Measurements from ENCODE around the gene BARX2. TPM values are rescaled to one million over a fixed set of nuclear protein-coding genes. Genes with fewer than 3 reads are reported as not detected.

Gene BARX2
- total RNA-seq, 4 donors from 2014 or later = 2.1 TPM; not detected in 3

DNA sequence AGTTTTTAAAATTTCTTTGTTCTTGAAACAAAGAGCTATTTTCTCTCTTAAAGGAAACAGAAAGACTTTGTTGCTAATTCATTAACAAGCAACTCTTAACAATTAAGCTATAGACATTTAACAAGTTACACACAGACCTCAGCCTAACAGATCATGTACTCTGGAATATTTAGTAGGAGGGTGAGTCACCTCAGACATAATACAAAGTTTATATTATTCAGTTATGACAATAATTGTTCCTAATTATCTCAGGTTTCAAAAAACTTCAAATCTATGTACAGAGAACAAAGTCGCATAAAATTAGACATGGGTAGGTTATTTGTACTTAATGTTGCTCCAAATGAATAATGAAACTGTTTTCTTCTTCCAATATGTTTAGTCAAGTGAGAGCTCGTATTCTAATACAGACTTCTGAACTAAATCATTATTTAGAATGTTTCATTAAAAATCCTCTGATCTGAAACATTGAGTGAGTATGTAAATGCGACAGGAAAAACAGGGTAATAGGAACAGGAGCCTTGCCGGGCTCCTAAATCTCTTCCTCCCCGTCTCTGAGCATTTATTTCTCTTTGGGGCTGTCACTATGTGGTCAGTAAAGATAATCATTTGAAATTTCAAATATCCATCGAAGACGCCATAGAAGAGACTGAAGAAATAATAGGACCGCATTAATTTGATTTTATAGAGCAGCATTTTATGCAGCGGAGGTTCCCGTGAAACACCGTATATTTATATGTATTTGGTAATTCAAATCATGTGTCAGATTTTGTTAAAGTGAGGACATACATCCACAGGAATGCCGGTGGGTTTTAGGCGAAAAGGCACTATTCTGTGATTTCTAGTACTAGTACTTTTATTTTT, 8.7 kb upstream of the BARX2 start:
- TF ChIP-seq EP300 (IDR thresholded peaks at IDR 0.05) = no peak
- no peak for TF ChIP-seq POLR2A (IDR thresholded peaks at IDR 0.05)
- TF ChIP-seq, protein P1, sequence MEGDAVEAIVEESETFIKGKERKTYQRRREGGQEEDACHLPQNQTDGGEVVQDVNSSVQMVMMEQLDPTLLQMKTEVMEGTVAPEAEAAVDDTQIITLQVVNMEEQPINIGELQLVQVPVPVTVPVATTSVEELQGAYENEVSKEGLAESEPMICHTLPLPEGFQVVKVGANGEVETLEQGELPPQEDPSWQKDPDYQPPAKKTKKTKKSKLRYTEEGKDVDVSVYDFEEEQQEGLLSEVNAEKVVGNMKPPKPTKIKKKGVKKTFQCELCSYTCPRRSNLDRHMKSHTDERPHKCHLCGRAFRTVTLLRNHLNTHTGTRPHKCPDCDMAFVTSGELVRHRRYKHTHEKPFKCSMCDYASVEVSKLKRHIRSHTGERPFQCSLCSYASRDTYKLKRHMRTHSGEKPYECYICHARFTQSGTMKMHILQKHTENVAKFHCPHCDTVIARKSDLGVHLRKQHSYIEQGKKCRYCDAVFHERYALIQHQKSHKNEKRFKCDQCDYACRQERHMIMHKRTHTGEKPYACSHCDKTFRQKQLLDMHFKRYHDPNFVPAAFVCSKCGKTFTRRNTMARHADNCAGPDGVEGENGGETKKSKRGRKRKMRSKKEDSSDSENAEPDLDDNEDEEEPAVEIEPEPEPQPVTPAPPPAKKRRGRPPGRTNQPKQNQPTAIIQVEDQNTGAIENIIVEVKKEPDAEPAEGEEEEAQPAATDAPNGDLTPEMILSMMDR (IDR thresholded peaks at IDR 0.05) = no peak
- TF ChIP-seq POLR2AphosphoS5 (IDR thresholded peaks at IDR 0.05) = no peak
- 83 to 88% methylated on average over 11 to 13 of the region's 13 CpGs for WGBS, 2 donors (ENCODE audit: low coverage in 1 of 2)
- Histone ChIP-seq H3K4me1 (peaks cover 0 to 7% (median 0%) of the 10 kb centered on the region in 3 donors), H3K27me3 (peaks cover 92% of the 10 kb centered on the region), H3K36me3 (no peaks in the 10 kb centered on the region), H3K4me3 (no peak overlapping the region), H3K9me3 (no peaks in the 10 kb centered on the region), H3K27ac (no peak overlapping the region)
- no peak for ATAC-seq

DNA sequence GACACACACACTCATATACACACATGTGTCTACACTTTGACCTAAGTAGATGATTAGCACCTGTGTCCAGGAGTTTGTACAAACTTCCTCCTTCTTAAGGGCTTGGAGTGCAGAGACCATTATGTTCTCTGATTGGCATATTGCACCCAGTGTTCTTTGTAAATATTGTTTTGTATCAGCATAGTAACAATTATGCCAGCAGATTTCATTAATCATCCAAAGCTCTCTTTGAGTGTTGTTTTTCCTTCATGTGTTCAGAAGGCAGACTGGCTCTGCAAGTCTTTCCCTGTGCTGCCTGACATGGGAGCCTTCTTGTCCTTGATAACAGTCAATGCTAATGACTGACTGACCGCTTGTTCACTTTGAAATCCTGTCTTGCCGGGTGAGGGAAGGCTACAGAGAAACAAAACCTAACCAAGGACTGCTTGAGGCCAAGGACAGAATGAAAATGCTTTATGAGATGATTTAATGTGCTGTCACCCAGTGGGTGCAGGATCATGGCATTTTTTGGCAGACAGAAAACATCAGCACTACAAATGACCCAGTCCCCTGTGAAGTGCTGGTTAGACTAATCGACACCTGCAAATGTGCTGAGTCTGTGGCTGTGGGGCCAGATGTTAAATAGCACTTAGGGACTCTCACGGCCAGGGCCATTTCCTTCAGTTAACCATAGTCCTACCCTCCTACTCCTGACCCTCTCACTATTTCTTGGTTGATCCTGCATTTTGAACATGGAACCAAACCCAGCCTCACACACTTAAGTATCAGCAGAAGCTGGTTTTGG, 6.6 kb upstream of the BARX2 start:
- Histone ChIP-seq H3K27ac (no peak overlapping the region), H3K36me3 (no peaks in the 10 kb centered on the region), H3K27me3 (peaks cover 95% of the 10 kb centered on the region), H3K4me1 (peaks cover 0 to 25% (median 14%) of the 10 kb centered on the region in 3 donors), H3K9me3 (no peaks in the 10 kb centered on the region), H3K4me3 (no peak overlapping the region)
- no peak for TF ChIP-seq POLR2AphosphoS5 (IDR thresholded peaks at IDR 0.05)
- TF ChIP-seq EP300 (IDR thresholded peaks at IDR 0.05) = no peak
- TF ChIP-seq POLR2A (IDR thresholded peaks at IDR 0.05) = no peak
- TF ChIP-seq, protein P1 (IDR thresholded peaks at IDR 0.05) = no peak
- WGBS, 2 donors (ENCODE audit: low coverage in 1 of 2) = 17 to 28% methylated on average over 2 to 4 of the region's 4 CpGs
- no peak for ATAC-seq

DNA sequence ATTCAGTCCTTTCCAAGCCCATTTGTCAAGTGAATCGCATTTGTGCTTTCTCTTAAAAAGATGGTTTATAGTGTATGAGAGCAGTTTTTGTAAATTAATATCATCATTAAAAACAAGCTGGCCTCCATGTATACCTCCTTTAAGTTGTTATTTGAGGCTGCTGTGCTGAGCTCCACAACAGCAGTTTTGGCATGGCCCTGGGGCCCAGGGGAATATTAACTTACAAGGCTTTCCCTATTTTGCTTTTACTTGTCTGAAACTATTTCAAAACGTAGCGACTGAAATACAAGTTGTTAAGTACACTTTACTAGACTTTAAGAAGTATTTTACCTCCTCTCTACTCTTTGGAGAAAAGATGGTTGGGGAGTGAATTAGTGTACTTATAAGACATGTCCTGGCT, 4.9 kb upstream of the BARX2 start:
- WGBS, 2 donors (ENCODE audit: low coverage in 1 of 2) = 70 to 72% methylated on average over 3 of the region's 3 CpGs
- no peaks in the 10 kb centered on the region for H3K9me3 ChIP-seq
- no peak overlapping the region for H3K27ac ChIP-seq
- TF ChIP-seq EP300 (IDR thresholded peaks at IDR 0.05) (no peak), POLR2AphosphoS5 (IDR thresholded peaks at IDR 0.05) (no peak), POLR2A (IDR thresholded peaks at IDR 0.05) (no peak)
- TF ChIP-seq, protein P1 (IDR thresholded peaks at IDR 0.05) = no peak
- H3K36me3 ChIP-seq = no peaks in the 10 kb centered on the region
- peaks cover 0 to 36% (median 27%) of the 10 kb centered on the region in 3 donors for H3K4me1 ChIP-seq
- peaks cover 97% of the 10 kb centered on the region for H3K27me3 ChIP-seq
- no peak for ATAC-seq
- H3K4me3 ChIP-seq = no peak overlapping the region

DNA sequence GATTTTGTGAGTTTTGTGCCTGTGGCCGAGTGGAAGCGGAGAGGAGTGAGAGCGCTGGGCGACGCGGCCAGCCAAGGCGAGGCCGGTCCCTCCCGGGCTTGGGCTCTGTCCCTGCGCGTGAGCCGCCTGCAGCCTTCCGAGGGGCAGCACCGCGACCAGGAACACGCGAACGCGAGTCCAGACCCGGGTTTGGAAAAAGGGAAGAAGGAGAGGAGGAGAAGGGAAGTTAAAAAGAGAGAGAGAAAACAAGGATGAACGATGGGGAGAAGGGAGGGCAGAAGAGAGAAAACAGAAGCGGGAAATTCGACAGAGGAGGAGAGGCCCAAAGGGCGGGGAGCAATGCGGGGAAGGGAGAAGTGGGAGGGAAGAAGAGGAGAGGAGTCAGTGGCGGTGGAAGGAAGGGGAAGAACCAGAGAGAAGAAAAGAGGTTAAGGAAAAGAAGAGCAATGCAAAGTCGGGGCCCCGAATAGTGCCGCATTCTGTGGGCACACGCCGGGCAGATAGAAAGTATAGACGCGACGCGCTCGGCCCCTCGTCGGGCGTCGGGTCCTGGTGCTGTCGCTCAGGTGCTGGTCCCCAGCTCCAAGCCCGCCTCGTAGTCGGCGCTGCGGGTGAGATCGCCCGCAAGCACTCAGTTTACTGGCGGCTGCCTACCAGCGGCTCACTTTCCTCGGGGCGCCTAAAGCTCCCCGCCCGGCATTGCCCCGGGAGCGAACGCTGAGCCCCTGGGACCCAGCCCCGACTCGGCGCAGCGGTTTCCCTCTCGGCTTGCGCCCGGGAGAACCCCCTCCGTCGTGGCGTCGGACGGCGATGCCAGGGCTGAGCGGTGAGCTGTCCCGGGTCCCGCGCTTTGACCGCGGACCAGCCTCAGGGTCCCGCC, 2.8 kb upstream of the BARX2 start:
- ATAC-seq = no peak
- peak overlapping the region in 1 of 2 donors; percentile 47 for H3K4me3 ChIP-seq
- TF ChIP-seq EP300 (IDR thresholded peaks at IDR 0.05) = no peak
- TF ChIP-seq, protein P1 (IDR thresholded peaks at IDR 0.05) = no peak
- TF ChIP-seq POLR2AphosphoS5 (IDR thresholded peaks at IDR 0.05) = no peak
- TF ChIP-seq POLR2A (IDR thresholded peaks at IDR 0.05) = no peak
- no peaks in the 10 kb centered on the region for H3K36me3 ChIP-seq
- 2 to 3% methylated on average over 33 to 36 of the region's 77 CpGs for WGBS, 2 donors (ENCODE audit: low coverage in 1 of 2)
- H3K9me3 ChIP-seq = no peaks in the 10 kb centered on the region
- H3K27ac ChIP-seq = no peak overlapping the region
- H3K4me1 ChIP-seq = peaks cover 0 to 43% (median 27%) of the 10 kb centered on the region in 3 donors
- H3K27me3 ChIP-seq = peaks cover 97% of the 10 kb centered on the region
